ENCODE measurements around the gene FNIP2.
"Not testable (repeated sequence)": the region's sequence is repeated elsewhere in the genome, so short reads cannot be mapped to it uniquely, and the experiment has no call there.

The FNIP2 gene

DNA sequence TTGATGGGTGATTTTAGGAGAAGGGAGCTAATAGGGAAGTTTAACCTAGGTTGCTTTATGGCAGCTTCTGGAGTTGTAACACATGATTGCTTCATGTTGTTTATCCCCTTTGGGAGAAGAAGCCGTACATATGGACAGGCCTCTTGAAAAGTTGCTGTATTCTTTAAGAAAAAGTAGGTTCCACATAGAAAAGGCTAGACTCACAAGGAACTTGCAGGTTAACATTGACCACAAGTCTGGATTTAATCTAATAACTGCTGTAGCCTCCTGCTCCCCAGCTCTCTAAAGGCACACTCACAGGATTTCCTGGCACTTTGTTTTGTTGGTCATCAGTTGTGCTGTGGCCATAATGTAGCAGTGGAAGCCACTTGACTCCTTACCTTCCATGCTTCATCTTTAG, 19.7 kb downstream of the FNIP2 start:
- no peak for DNase-seq (ENCODE audit: low read depth)
- TF ChIP-seq, protein P1, sequence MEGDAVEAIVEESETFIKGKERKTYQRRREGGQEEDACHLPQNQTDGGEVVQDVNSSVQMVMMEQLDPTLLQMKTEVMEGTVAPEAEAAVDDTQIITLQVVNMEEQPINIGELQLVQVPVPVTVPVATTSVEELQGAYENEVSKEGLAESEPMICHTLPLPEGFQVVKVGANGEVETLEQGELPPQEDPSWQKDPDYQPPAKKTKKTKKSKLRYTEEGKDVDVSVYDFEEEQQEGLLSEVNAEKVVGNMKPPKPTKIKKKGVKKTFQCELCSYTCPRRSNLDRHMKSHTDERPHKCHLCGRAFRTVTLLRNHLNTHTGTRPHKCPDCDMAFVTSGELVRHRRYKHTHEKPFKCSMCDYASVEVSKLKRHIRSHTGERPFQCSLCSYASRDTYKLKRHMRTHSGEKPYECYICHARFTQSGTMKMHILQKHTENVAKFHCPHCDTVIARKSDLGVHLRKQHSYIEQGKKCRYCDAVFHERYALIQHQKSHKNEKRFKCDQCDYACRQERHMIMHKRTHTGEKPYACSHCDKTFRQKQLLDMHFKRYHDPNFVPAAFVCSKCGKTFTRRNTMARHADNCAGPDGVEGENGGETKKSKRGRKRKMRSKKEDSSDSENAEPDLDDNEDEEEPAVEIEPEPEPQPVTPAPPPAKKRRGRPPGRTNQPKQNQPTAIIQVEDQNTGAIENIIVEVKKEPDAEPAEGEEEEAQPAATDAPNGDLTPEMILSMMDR (IDR thresholded peaks at IDR 0.05; ENCODE audit: low read depth, low read length, missing control alignments): no peak
- H3K4me3 ChIP-seq (ENCODE audit: low read depth, low read length): no peak overlapping the region

DNA sequence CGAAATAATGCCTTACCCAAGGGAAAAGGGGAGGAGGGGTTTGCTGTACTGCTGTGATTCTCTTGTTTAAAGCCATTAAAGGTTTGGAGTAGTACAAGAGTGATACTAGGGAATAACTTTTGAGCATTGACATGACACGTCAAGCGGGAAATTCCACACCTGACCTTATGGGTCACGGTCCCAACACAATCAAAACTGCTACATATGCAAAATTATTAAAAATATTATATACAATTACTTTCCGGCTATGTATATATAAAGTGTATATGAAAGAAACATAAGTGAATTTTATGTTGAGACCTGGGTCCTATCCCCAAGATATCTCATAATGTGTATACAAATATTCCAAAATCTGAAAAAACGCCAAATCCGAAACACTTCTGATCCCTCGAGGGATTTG, 21.0 kb downstream of the FNIP2 start:
- DNase-seq (ENCODE audit: low read depth): no peak
- TF ChIP-seq, protein P1 (IDR thresholded peaks at IDR 0.05; ENCODE audit: low read depth, low read length, missing control alignments): no peak
- no peak overlapping the region for H3K4me3 ChIP-seq (ENCODE audit: low read depth, low read length)

- no peak overlapping the region for H3K4me3 ChIP-seq (ENCODE audit: low read depth, low read length)
- DNase-seq (ENCODE audit: low read depth): no peak
These were observed 24.2 kb downstream of the FNIP2 start for GRCh38 chr4:158793021-158793420.

DNA sequence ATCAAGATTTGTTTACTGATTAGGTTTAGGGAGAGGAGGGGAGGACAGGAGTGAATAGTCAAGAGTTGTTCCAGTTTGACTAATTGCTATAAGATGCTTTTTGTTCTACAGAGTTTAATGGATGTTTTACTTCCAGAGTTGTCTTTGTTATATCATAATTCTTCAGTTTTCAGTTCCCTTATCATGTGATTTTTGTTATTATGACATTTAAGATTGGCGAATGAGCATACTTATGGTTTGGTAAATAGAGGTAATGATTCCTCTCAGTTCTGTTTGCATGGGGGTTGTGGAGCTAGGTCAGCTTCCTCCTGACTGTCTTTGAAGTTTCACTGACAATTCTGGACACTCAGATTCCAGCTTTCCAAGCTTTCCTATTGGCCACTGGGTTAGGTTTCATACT, 24.6 kb downstream of the FNIP2 start:
- not testable (repeated sequence) for DNase-seq (ENCODE audit: low read depth); H3K4me3 ChIP-seq (ENCODE audit: low read depth, low read length)

More at GRCh38 chr4:158793021-158793420, 24.2 kb downstream of the FNIP2 start:
- TF ChIP-seq, protein P1 (IDR thresholded peaks at IDR 0.05; ENCODE audit: low read depth, low read length, missing control alignments): no peak

GRCh38 chr4:158796370-158797140, 27.7 kb downstream of the FNIP2 start:
- DNase-seq (ENCODE audit: low read depth): no peak
- no peak overlapping the region for H3K4me3 ChIP-seq (ENCODE audit: low read depth, low read length)
- TF ChIP-seq, protein P1 (IDR thresholded peaks at IDR 0.05; ENCODE audit: low read depth, low read length, missing control alignments): no peak

GRCh38 chr4:158798062-158798461, 29.2 kb downstream of the FNIP2 start:
- TF ChIP-seq, protein P1 (IDR thresholded peaks at IDR 0.05; ENCODE audit: low read depth, low read length, missing control alignments): no peak
- no peak overlapping the region for H3K4me3 ChIP-seq (ENCODE audit: low read depth, low read length)
- DNase-seq (ENCODE audit: low read depth): no peak

- H3K4me3 ChIP-seq (ENCODE audit: low read depth, low read length): no peak overlapping the region
- TF ChIP-seq, protein P1 (IDR thresholded peaks at IDR 0.05; ENCODE audit: low read depth, low read length, missing control alignments): no peak
- no peak for DNase-seq (ENCODE audit: low read depth)
These were observed 30.4 kb downstream of the FNIP2 start for GRCh38 chr4:158799013-158799770.

Data from GM12864 (cell line).